Cardiac muscle cell (in vitro differentiated cells and primary cell): Measurements from ENCODE around the gene CATSPERE. TPM values are rescaled to one million over a fixed set of nuclear protein-coding genes. Genes with fewer than 3 reads are reported as not detected.

Experiments used
- DNase-seq, 2 donors: peaks; one replicate each; pipeline versions ENCODE4 v3.0.0 to v3.0.0-alpha.2; 2010 to 2017; ENCODE audit warnings: low read depth in 1 of 2, low spot score in 1 of 2
- H3K27ac ChIP-seq: fragments of 200-600 bp; sonication (generic); 2 replicates; pipeline ENCODE4 v1.5.1; 2016
- H3K27me3 ChIP-seq: fragments of 200-600 bp; sonication (generic); 2 replicates; pipeline ENCODE4 v1.6.0; 2016; ENCODE audit warnings: control low read depth
- H3K36me3 ChIP-seq: fragments of 200-600 bp; sonication (generic); 2 replicates; pipeline ENCODE4 v1.5.1; 2016; ENCODE audit warnings: control low read depth
- H3K4me1 ChIP-seq: fragments of 200-600 bp; sonication (generic); 2 replicates; pipeline ENCODE4 v1.8.1; 2017; ENCODE audit warnings: low read depth, mild to moderate bottlenecking, mixed run types
- H3K4me3 ChIP-seq: fragments of 200-600 bp; sonication (generic); 2 replicates; pipeline ENCODE4 v1.5.1; 2016; ENCODE audit warnings: mild to moderate bottlenecking
- H3K9me3 ChIP-seq: fragments of 200-600 bp; sonication (generic); 2 replicates; pipeline ENCODE4 v1.5.1; 2017; ENCODE audit warnings: low read depth, mild to moderate bottlenecking, control low read depth
- CTCF ChIP-seq: IDR thresholded peaks from 2 replicates; pipeline ENCODE4 v1.5.1; 2012; ENCODE audit warnings: low read depth, mild to moderate bottlenecking, low read length
- polyA plus RNA-seq: library from polyadenylated mRNA; unstranded; fragments of >200 nt; fragmentation: Nextera tagmentation; extraction: Ambion mirVana; gene quantifications from 2 replicates; pipeline ENCODE4 v1.2.1, GENCODE V29; 2016
- total RNA-seq: library from RNA; depleted of rRNA; stranded (reverse); fragments of >200 nt; gene quantifications from 2 replicates; pipeline ENCODE4 v1.2.3, GENCODE V29; 2016

The CATSPERE gene
- total and polyA plus RNA-seq, 2 experiments from 2014 or later = 1.1 to 1.4 TPM

GRCh38 chr1:244422174-244422573, 38.9 kb upstream of the CATSPERE start:
- Histone ChIP-seq H3K27ac (no peak overlapping the region), H3K4me3 (no peak overlapping the region), H3K27me3 (no peaks in the 10 kb centered on the region), H3K4me1 (no peaks in the 10 kb centered on the region), H3K36me3 (peaks cover 21% of the 10 kb centered on the region), H3K9me3 (no peaks in the 10 kb centered on the region)
- no peak for DNase-seq
- TF ChIP-seq CTCF = no peak

GRCh38 chr1:244424649-244425334, 36.3 kb upstream of the CATSPERE start:
- Histone ChIP-seq H3K4me1 (no peaks in the 10 kb centered on the region), H3K27me3 (no peaks in the 10 kb centered on the region), H3K27ac (no peak overlapping the region), H3K36me3 (peaks cover 12% of the 10 kb centered on the region), H3K9me3 (no peaks in the 10 kb centered on the region), H3K4me3 (no peak overlapping the region)
- no peak for DNase-seq
- TF ChIP-seq CTCF = no peak

- H3K27ac ChIP-seq = no peak overlapping the region
- no peaks in the 10 kb centered on the region for H3K4me1 ChIP-seq
- no peaks in the 10 kb centered on the region for H3K27me3 ChIP-seq
- no peak for TF ChIP-seq CTCF
- no peak overlapping the region for H3K4me3 ChIP-seq
- no peak for DNase-seq
- H3K9me3 ChIP-seq = no peaks in the 10 kb centered on the region
- H3K36me3 ChIP-seq = peaks cover 17% of the 10 kb centered on the region
Observed at GRCh38 chr1:244427647-244428046, 33.4 kb upstream of the CATSPERE start.

GRCh38 chr1:244429818-244430217, 31.3 kb upstream of the CATSPERE start:
- Histone ChIP-seq H3K36me3 (peaks cover 16% of the 10 kb centered on the region), H3K4me3 (no peak overlapping the region), H3K4me1 (no peaks in the 10 kb centered on the region), H3K27me3 (no peaks in the 10 kb centered on the region), H3K9me3 (no peaks in the 10 kb centered on the region), H3K27ac (no peak overlapping the region)
- TF ChIP-seq CTCF = no peak
- no peak for DNase-seq

- H3K36me3 ChIP-seq = peaks cover 17% of the 10 kb centered on the region
- TF ChIP-seq CTCF = no peak
- H3K9me3 ChIP-seq = no peaks in the 10 kb centered on the region
- no peak overlapping the region for H3K27ac ChIP-seq
- H3K4me3 ChIP-seq = no peak overlapping the region
- no peaks in the 10 kb centered on the region for H3K27me3 ChIP-seq
- H3K4me1 ChIP-seq = no peaks in the 10 kb centered on the region
- DNase-seq = no peak
Observed at GRCh38 chr1:244431166-244431565, 29.9 kb upstream of the CATSPERE start.
